Choroid plexus epithelial cell (primary cell): Measurements from ENCODE around the gene CAB39L.
A peak's percentile ranks its signal among the peaks of the same experiment; 100 is the strongest.

Experiments used
- DNase-seq: peaks from one replicate; pipeline ENCODE4 v3.0.0-alpha.2; 2010; ENCODE audit warnings: low read depth
- H3K4me3 ChIP-seq: 2 replicates; pipeline ENCODE4 v1.5.1; 2011; ENCODE audit warnings: low read depth, mild to moderate bottlenecking, control low read depth, low read length, moderate library complexity
- CTCF ChIP-seq: conservative IDR thresholded peaks from 2 replicates; pipeline ENCODE4 v1.5.1; 2011; ENCODE audit warnings: low read depth, mild to moderate bottlenecking, control low read depth, inconsistent platforms, low read length, moderate library complexity

The CAB39L gene

GRCh38 chr13:49388091-49388635 is 55.7 kb downstream of the CAB39L start:
- H3K4me3 ChIP-seq: no peak overlapping the region
- peak; percentile 26 for DNase-seq
- TF ChIP-seq CTCF: no peak

GRCh38 chr13:49386664-49387063 is 57.2 kb downstream of the CAB39L start:
- DNase-seq: no peak
- no peak for TF ChIP-seq CTCF
- no peak overlapping the region for H3K4me3 ChIP-seq

- TF ChIP-seq CTCF: no peak
- no peak for DNase-seq
Measured at GRCh38 chr13:49376121-49376520, 67.7 kb downstream of the CAB39L start.

GRCh38 chr13:49374585-49375290 is 69.1 kb downstream of the CAB39L start:
- peak; percentile 88 for DNase-seq
- no peak overlapping the region for H3K4me3 ChIP-seq
- no peak for TF ChIP-seq CTCF

More at GRCh38 chr13:49376121-49376520, 67.7 kb downstream of the CAB39L start:
- no peak overlapping the region for H3K4me3 ChIP-seq

- peak; percentile 55 for DNase-seq
- H3K4me3 ChIP-seq: no peak overlapping the region
- no peak for TF ChIP-seq CTCF
Measured at GRCh38 chr13:49373716-49374115, 70.1 kb downstream of the CAB39L start.

- no peak overlapping the region for H3K4me3 ChIP-seq
- DNase-seq: peak; percentile 41
- no peak for TF ChIP-seq CTCF
Measured at GRCh38 chr13:49371943-49372613, 71.8 kb downstream of the CAB39L start.
